ENCODE measurements around the gene PEAK3.

PEAK3 gene

DNA sequence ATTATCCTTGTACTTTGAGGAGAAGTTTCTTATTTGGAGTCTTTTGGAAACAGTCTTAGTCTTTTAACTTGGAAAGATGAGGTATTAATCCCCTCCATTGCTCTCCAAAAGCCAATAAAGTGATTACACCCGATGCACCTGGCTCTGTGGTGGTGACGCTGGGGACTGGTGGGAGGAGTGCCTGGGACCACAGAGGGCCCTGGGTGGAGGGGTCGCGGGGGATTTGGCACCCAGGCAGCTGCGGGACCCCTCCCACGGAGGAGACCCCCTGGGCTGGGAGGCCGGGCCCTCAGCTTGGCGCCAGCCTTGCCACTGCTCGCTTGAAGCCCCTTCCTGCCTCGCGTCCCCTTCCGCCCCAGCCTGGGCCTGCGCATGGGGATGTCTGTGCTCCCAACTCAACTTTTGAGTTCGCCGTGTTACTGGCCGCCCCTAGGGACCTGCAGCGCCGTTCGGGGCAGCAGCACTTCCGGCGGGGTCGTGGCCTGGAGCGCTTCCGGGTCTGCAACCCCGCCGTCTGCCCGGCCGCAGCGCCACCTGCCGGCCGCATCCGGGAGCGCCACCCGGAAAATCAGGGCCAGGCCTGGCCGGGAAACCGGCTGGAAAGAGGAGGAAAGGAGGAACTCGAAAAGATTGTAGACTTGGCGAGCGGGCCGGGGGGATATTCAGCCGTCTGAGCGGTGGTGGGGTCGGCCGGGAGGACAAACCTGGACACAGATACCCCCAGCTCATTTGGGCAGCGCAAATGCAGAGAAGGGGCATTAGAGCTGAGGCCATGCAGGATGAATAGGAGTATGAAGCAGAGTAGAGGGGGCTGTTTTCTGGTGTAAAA lies 8.4 kb downstream of the PEAK3 start:
- no peaks in the 10 kb centered on the region for H3K9me3 ChIP-seq (ENCODE audit: low read length)
- TF ChIP-seq, protein P1, sequence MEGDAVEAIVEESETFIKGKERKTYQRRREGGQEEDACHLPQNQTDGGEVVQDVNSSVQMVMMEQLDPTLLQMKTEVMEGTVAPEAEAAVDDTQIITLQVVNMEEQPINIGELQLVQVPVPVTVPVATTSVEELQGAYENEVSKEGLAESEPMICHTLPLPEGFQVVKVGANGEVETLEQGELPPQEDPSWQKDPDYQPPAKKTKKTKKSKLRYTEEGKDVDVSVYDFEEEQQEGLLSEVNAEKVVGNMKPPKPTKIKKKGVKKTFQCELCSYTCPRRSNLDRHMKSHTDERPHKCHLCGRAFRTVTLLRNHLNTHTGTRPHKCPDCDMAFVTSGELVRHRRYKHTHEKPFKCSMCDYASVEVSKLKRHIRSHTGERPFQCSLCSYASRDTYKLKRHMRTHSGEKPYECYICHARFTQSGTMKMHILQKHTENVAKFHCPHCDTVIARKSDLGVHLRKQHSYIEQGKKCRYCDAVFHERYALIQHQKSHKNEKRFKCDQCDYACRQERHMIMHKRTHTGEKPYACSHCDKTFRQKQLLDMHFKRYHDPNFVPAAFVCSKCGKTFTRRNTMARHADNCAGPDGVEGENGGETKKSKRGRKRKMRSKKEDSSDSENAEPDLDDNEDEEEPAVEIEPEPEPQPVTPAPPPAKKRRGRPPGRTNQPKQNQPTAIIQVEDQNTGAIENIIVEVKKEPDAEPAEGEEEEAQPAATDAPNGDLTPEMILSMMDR (IDR thresholded peaks at IDR 0.05; ENCODE audit: low read length) = peak; percentile 98
- TF ChIP-seq EZH2 (IDR thresholded peaks at IDR 0.05; ENCODE audit: borderline replicate concordance, low read length) = no peak
- H3K4me3 ChIP-seq (ENCODE audit: low read depth, low read length, poor library complexity, severe bottlenecking) = peak overlapping the region; percentile 78
- H3K4me2 ChIP-seq (ENCODE audit: low read length) = peak overlapping the region; percentile 92
- H3K9ac ChIP-seq (ENCODE audit: low read length) = peak overlapping the region; percentile 90
- peaks cover 29% of the 10 kb centered on the region for H3K79me2 ChIP-seq (ENCODE audit: insufficient read depth, low read length)
- H3K27me3 ChIP-seq (ENCODE audit: insufficient read depth, low read length) = no peaks in the 10 kb centered on the region
- H3K36me3 ChIP-seq (ENCODE audit: insufficient read depth, low read length) = peaks cover 61% of the 10 kb centered on the region
- H3K27ac ChIP-seq (ENCODE audit: low read depth, low read length, poor library complexity, severe bottlenecking) = peak overlapping the region; percentile 80
- 0 out of 2 replicates have a peak, but pooled peaks cover 2% of the 10 kb centered on the region for H4K20me1 ChIP-seq (ENCODE audit: insufficient read depth, low read length)
- H3K9me2 ChIP-seq (ENCODE audit: low read depth, low read length) = no peaks in the 10 kb centered on the region
- no peak overlapping the region for H2AFZ ChIP-seq (ENCODE audit: low read length)
- H3K4me1 ChIP-seq (ENCODE audit: insufficient read depth, low read length, severe bottlenecking) = peaks cover 35% of the 10 kb centered on the region
- H3F3A ChIP-seq (ENCODE audit: insufficient read depth, low read length) = peaks cover 7% of the 10 kb centered on the region; the same call in 1 of the 2 replicates

DNA sequence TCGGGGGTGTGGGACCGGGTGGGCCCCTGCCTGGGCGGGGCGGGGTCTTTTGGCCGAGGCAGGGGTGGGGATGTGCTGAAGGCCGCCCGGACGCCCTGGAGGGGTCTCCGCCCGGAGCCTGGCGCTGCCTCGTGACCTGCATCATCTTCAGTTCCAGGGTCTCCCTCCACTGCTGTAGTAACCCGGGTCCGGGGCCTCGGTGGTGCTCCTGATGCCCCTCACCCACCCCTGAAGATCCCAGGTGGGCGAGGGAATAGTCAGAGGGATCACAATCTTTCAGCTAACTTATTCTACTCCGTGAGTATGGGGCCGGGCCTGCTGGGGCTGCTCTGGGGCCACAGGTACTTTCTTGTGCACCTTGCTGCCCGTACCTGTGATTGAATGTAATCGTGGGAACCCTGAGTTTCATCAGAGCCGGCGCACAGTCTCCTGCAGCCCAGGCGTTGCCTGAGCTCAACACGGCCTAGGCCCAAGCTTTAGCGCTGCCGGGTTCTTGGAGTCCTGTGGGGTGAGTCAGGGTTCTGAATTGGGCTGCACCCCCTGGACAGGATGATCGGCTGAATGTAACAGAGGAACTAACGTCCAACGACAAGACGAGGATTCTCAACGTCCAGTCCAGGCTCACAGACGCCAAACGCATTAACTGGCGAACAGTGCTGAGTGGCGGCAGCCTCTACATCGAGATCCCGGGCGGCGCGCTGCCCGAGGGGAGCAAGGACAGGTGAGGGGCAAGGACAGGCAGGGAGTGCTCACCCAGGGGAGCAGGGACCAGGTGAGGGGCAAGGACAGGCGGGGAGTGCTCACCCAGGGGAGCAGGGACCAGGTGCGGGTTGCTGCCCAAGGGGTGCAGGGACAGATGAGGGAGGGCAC lies 10.5 kb downstream of the PEAK3 start:
- Histone ChIP-seq H2AFZ (ENCODE audit: low read length) (no peak overlapping the region), H3K4me2 (ENCODE audit: low read length) (peak overlapping the region; percentile 92), H3K36me3 (ENCODE audit: insufficient read depth, low read length) (peaks cover 55% of the 10 kb centered on the region), H3K9me3 (ENCODE audit: low read length) (no peaks in the 10 kb centered on the region), H4K20me1 (ENCODE audit: insufficient read depth, low read length) (0 out of 2 replicates have a peak, but pooled peaks cover 2% of the 10 kb centered on the region), H3K27me3 (ENCODE audit: insufficient read depth, low read length) (no peaks in the 10 kb centered on the region), H3K27ac (ENCODE audit: low read depth, low read length, poor library complexity, severe bottlenecking) (peak overlapping the region; percentile 80), H3F3A (ENCODE audit: insufficient read depth, low read length) (peaks cover 7% of the 10 kb centered on the region; the same call in 1 of the 2 replicates), H3K9me2 (ENCODE audit: low read depth, low read length) (no peaks in the 10 kb centered on the region), H3K79me2 (ENCODE audit: insufficient read depth, low read length) (peaks cover 29% of the 10 kb centered on the region), H3K9ac (ENCODE audit: low read length) (peak overlapping the region; percentile 90), H3K4me1 (ENCODE audit: insufficient read depth, low read length, severe bottlenecking) (peaks cover 56% of the 10 kb centered on the region), H3K4me3 (ENCODE audit: low read depth, low read length, poor library complexity, severe bottlenecking) (peak overlapping the region; percentile 78)
- no peak for TF ChIP-seq EZH2 (IDR thresholded peaks at IDR 0.05; ENCODE audit: borderline replicate concordance, low read length)
- TF ChIP-seq, protein P1 (IDR thresholded peaks at IDR 0.05; ENCODE audit: low read length) = no peak

DNA sequence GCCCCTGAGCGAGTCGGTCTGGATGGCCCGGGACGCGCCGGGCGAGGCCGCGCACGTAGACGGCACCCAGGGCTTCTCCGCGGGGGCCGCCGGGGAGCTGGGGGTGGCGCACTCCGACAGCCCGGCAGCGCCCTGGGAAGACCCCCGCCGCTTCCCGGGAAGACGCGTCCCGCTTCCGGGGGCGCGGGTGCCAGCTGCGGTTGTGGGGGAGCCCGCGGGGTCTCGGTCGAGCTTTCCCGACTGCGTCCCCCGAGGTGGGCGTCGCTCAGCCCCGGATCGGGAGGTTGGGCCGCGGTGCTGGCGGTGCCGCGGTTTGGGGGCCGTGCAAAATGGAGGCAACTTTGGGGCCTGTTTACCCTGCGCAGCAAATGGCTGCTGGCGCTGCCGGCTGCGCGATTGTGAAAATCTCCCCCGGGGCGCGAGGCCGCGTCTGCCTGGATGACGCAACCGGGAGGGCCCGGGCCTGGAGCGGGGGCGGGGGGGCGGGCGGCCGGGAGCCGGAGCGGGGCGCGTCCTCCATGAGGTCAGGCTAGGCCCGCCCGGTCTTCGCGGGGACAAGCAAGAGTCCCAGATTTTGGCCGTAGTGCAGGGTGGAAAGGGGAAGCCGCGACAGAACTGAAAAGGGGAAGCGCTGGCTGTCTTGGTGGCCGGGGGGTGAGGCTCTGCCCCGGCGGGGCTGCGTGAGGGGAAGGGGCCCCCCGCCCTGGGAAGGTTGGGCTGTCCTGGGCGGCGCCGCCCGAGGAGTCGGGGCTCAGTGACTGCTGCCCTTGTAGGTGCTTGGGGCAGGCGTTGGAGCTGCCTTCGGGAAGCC lies 11.3 kb downstream of the PEAK3 start:
- peaks cover 7% of the 10 kb centered on the region; the same call in 1 of the 2 replicates for H3F3A ChIP-seq (ENCODE audit: insufficient read depth, low read length)
- peaks cover 61% of the 10 kb centered on the region for H3K4me1 ChIP-seq (ENCODE audit: insufficient read depth, low read length, severe bottlenecking)
- no peaks in the 10 kb centered on the region for H3K27me3 ChIP-seq (ENCODE audit: insufficient read depth, low read length)
- peaks cover 29% of the 10 kb centered on the region for H3K79me2 ChIP-seq (ENCODE audit: insufficient read depth, low read length)
- H3K36me3 ChIP-seq (ENCODE audit: insufficient read depth, low read length) = peaks cover 49% of the 10 kb centered on the region
- peak overlapping the region; percentile 92 for H3K4me2 ChIP-seq (ENCODE audit: low read length)
- H3K27ac ChIP-seq (ENCODE audit: low read depth, low read length, poor library complexity, severe bottlenecking) = peak overlapping the region; percentile 80
- no peak overlapping the region for H2AFZ ChIP-seq (ENCODE audit: low read length)
- H3K9me2 ChIP-seq (ENCODE audit: low read depth, low read length) = no peaks in the 10 kb centered on the region
- TF ChIP-seq, protein P1 (IDR thresholded peaks at IDR 0.05; ENCODE audit: low read length) = no peak
- TF ChIP-seq EZH2 (IDR thresholded peaks at IDR 0.05; ENCODE audit: borderline replicate concordance, low read length) = no peak
- H3K4me3 ChIP-seq (ENCODE audit: low read depth, low read length, poor library complexity, severe bottlenecking) = peak overlapping the region; percentile 78
- H4K20me1 ChIP-seq (ENCODE audit: insufficient read depth, low read length) = 0 out of 2 replicates have a peak, but pooled peaks cover 2% of the 10 kb centered on the region
- H3K9ac ChIP-seq (ENCODE audit: low read length) = peak overlapping the region; percentile 90
- H3K9me3 ChIP-seq (ENCODE audit: low read length) = no peaks in the 10 kb centered on the region

Measured in OCI-LY1 (cell line).